ACC112 (cell line): ENCODE measurements around the gene PCDHA7.
"Not testable (repeated sequence)": the region's sequence is repeated elsewhere in the genome, so short reads cannot be mapped to it uniquely, and the experiment has no call there.

ENCODE experiments used
- H2AFZ ChIP-seq: fragments of 200-600 bp; sonication (generic); one replicate; pipeline ENCODE4 v1.6.0; 2017; ENCODE audit warnings: antibody characterized with exemption, low read length; ENCODE audit not compliant: unreplicated experiment
- H3K27ac ChIP-seq: fragments of 200-600 bp; sonication (generic); 2 replicates; pipeline ENCODE4 v1.5.1; 2014; ENCODE audit warnings: low read depth, mild to moderate bottlenecking, antibody characterized with exemption, low read length, moderate library complexity
- H3K27me3 ChIP-seq: fragments of 200-600 bp; sonication (generic); 2 replicates; pipeline ENCODE4 v1.6.1; 2014; ENCODE audit warnings: mild to moderate bottlenecking, antibody characterized with exemption, low read length, moderate library complexity, mixed read lengths; ENCODE audit not compliant: insufficient read depth
- H3K36me3 ChIP-seq: fragments of 200-600 bp; sonication (generic); 2 replicates; pipeline ENCODE4 v1.6.1; 2016; ENCODE audit warnings: mild to moderate bottlenecking, antibody characterized with exemption, low read length, moderate library complexity, mixed read lengths; ENCODE audit not compliant: insufficient read depth
- H3K4me1 ChIP-seq: fragments of 200-600 bp; sonication (generic); one replicate; pipeline ENCODE4 v1.6.1; 2016; ENCODE audit warnings: low read length, mixed read lengths; ENCODE audit not compliant: insufficient read depth, unreplicated experiment, control insufficient read depth
- H3K4me3 ChIP-seq: fragments of 200-600 bp; sonication (generic); 2 replicates; pipeline ENCODE4 v1.5.1; 2014; ENCODE audit warnings: mild to moderate bottlenecking, low read depth, low read length
- H3K79me2 ChIP-seq: fragments of 200-600 bp; sonication (generic); one replicate; pipeline ENCODE4 v1.6.0; 2016; ENCODE audit warnings: low read length; ENCODE audit not compliant: control insufficient read depth, unreplicated experiment, insufficient read depth

The PCDHA7 gene

DNA sequence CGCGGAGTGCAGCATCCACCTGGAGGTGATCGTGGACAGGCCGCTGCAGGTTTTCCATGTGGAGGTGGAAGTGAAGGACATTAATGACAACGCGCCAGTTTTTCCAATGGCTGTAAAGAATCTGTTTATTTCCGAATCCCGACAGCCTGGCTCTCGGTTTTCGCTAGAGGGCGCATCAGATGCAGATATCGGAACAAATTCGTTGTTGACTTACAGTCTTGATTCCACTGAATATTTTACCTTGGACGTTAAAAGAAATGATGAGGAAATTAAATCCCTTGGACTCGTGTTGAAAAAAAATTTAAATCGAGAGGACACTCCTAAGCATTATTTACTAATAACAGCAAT is 32.6 kb upstream of the PCDHA7 start:
- Histone ChIP-seq H3K4me1 (no peaks in the 10 kb centered on the region), H2AFZ (no peak overlapping the region), H3K36me3 (no peaks in the 10 kb centered on the region), H3K27me3 (peaks cover 5% of the 10 kb centered on the region; the same call in 1 of the 2 replicates), H3K4me3 (peak overlapping the region; percentile 56; the same call in 1 of the 2 replicates), H3K79me2 (no peaks in the 10 kb centered on the region), H3K27ac (no peak overlapping the region)

DNA sequence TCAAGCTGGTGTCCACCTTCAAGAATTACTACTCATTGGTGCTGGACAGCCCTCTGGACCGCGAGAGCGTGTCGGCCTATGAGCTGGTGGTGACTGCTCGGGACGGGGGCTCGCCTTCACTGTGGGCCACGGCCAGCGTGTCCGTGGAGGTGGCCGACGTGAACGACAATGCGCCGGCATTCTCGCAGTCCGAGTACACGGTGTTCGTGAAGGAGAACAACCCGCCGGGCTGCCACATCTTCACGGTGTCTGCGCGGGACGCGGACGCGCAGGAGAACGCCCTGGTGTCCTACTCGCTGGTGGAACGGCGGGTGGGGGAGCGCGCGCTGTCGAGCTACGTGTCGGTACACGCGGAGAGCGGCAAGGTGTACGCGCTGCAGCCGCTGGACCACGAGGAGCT is 31.7 kb upstream of the PCDHA7 start:
- H3K4me3 ChIP-seq, H3K36me3 ChIP-seq, H3K27ac ChIP-seq, H3K27me3 ChIP-seq, H3K4me1 ChIP-seq, H3K79me2 ChIP-seq, H2AFZ ChIP-seq: not testable (repeated sequence)

DNA sequence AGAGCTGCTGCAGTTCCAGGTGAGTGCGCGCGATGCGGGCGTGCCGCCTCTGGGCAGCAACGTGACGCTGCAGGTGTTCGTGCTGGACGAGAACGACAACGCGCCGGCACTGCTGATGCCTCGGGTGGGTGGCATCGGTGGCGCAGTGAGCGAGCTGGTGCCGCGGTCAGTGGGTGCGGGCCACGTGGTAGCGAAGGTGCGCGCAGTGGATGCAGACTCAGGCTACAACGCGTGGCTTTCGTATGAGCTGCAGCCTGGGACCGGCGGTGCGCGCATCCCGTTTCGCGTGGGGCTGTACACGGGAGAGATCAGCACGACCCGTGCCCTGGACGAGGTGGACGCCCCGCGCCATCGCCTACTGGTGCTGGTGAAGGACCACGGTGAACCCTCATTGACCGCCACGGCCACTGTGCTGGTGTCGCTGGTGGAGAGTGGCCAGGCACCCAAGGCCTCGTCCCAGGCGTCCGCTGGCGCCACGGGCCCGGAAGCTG is 31.2 kb upstream of the PCDHA7 start:
- H2AFZ ChIP-seq: no peak overlapping the region
- H3K36me3 ChIP-seq: no peaks in the 10 kb centered on the region
- H3K27me3 ChIP-seq: peaks cover 7% of the 10 kb centered on the region; the same call in 1 of the 2 replicates
- H3K4me3 ChIP-seq: no peak overlapping the region
- H3K79me2 ChIP-seq: no peaks in the 10 kb centered on the region
- no peaks in the 10 kb centered on the region for H3K4me1 ChIP-seq
- no peak overlapping the region for H3K27ac ChIP-seq

DNA sequence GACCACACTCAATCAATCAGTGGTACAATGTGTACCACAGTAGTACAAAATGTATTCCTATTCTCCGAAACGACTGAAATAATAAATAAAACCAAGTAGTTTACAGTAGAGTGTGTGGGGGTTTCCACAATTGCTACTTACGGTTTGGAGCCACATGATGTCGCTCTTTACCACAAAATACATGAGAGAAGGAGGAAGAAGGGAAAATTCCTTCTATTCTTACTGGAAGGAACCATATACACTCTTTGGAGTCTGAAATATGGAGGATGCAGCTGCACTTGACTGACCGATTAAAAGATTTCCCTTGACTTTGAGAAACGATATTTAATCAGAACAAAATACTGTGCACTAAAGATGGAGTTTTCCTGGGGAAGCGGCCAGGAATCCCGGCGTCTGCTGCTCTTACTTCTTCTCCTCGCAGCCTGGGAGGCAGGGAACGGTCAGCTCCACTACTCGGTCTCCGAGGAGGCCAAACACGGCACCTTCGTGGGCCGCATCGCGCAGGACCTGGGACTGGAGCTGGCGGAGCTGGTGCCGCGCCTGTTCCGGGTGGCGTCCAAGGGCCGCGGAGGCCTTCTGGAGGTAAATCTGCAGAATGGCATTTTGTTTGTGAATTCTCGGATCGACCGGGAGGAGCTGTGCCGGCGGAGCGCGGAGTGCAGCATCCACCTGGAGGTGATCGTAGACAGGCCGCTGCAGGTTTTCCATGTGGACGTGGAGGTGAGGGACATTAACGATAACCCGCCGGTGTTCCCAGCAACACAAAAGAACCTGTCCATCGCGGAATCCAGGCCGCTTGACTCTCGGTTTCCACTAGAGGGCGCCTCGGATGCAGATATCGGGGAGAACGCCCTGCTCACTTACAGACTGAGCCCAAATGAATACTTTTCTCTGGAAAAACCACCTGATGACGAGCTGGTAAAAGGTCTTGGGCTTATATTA is 27.0 kb upstream of the PCDHA7 start, which contains the start of gene PCDHA4:
Gene PCDHA4, plus strand, starts transcription at position 235 of the 942 bp plus-strand sequence.
- Histone ChIP-seq H3K27ac (no peak within 1 kb of the TSS), H2AFZ (no peak within 1 kb of the TSS), H3K27me3 (peaks cover 7% of the 10 kb centered on the region; the same call in 1 of the 2 replicates), H3K4me3 (no peak within 1 kb of the TSS), H3K36me3 (no peaks in the 10 kb centered on the region), H3K4me1 (no peaks in the 10 kb centered on the region), H3K79me2 (no peaks in the 10 kb centered on the region)

DNA sequence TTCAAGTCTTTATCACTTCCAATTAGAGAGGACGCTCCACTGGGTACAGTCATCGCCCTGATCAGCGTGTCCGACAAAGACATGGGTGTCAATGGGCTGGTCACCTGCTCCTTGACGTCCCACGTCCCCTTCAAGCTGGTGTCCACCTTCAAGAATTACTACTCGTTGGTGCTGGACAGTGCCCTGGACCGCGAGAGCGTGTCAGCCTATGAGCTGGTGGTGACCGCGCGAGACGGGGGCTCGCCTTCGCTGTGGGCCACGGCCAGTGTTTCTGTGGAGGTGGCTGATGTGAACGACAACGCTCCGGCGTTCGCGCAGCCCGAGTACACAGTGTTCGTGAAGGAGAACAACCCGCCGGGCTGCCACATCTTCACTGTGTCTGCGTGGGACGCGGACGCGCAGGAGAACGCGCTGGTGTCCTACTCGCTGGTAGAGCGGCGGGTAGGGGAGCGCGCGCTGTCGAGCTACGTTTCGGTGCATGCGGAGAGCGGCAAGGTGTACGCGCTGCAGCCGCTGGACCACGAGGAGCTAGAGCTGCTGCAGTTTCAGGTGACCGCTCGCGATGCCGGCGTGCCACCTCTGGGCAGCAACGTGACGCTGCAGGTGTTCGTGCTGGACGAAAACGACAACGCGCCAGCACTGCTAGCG is 25.7 kb upstream of the PCDHA7 start:
- H3K4me3 ChIP-seq, H2AFZ ChIP-seq, H3K79me2 ChIP-seq, H3K27me3 ChIP-seq, H3K27ac ChIP-seq, H3K36me3 ChIP-seq, H3K4me1 ChIP-seq: not testable (repeated sequence)

DNA sequence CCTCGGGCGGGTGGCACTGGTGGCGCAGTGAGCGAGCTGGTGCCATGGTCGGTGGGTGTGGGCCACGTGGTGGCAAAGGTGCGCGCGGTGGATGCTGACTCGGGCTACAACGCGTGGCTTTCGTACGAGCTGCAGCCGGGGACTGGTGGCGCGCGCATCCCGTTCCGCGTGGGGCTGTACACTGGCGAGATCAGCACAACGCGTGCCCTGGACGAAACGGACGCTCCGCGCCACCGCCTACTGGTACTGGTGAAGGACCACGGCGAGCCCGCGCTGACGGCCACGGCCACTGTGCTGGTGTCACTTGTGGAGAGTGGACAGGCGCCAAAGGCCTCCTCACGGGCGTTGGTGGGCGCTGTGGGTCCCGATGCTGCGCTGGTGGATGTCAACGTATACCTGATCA is 25.2 kb upstream of the PCDHA7 start:
- Histone ChIP-seq H2AFZ (no peak overlapping the region), H3K36me3 (no peaks in the 10 kb centered on the region), H3K4me1 (no peaks in the 10 kb centered on the region), H3K4me3 (no peak overlapping the region), H3K27ac (no peak overlapping the region), H3K79me2 (no peaks in the 10 kb centered on the region), H3K27me3 (peaks cover 7% of the 10 kb centered on the region; the same call in 1 of the 2 replicates)

DNA sequence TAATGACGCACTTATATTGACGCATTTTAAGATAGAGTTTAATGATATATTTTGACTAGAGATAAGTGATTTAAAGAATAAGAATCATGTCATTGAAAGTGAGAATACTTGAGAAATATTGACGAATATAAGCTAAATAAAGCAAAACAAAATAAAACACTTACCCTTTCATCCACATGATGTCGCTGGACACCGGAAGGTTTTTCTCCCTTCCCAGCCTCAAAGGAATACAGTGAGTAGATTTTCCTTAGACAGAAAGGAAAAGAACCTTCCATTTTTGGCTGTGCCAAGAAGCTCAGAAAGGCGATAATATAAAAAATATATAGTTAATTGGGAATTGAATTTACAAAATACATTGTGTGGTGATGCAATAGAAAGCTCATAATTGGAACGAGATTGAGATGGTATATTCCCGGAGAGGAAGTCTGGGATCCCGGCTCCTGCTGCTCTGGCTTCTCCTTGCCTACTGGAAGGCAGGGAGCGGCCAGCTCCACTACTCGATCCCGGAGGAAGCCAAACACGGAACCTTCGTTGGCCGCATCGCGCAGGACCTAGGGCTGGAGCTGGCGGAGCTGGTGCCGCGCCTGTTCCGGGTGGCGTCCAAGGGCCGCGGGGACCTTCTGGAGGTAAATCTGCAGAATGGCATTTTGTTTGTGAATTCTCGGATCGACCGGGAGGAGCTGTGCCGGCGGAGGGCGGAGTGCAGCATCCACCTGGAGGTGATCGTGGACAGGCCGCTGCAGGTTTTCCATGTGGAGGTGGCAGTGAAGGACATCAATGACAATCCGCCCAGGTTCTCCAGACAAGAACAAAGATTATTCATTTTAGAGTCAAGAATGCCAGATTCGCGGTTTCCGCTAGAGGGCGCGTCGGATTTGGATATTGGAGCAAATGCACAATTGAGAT is 12.4 kb upstream of the PCDHA7 start, which contains the start of gene PCDHA5:
Gene PCDHA5, plus strand, starts transcription at position 239 of the 906 bp plus-strand sequence.
- Histone ChIP-seq H3K36me3 (no peaks in the 10 kb centered on the region), H3K79me2 (no peaks in the 10 kb centered on the region), H3K4me3 (no peak within 1 kb of the TSS), H3K27me3 (no peaks in the 10 kb centered on the region; the same call in 1 of the 2 replicates), H2AFZ (no peak within 1 kb of the TSS), H3K27ac (no peak within 1 kb of the TSS), H3K4me1 (no peaks in the 10 kb centered on the region)

DNA sequence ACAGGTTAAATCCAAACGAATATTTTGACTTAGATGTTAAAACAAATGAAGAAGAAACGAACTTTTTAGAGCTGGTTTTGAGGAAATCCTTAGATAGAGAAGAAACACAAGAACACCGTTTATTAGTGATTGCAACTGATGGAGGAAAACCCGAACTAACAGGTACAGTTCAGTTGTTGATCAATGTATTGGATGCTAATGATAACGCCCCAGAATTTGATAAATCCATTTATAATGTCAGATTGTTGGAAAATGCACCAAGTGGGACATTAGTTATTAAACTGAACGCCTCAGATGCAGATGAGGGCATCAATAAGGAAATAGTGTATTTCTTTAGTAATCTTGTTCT is 11.8 kb upstream of the PCDHA7 start:
- Histone ChIP-seq H3K79me2 (no peaks in the 10 kb centered on the region), H3K36me3 (no peaks in the 10 kb centered on the region), H2AFZ (no peak overlapping the region), H3K27ac (no peak overlapping the region), H3K4me1 (no peaks in the 10 kb centered on the region), H3K4me3 (no peak overlapping the region), H3K27me3 (no peaks in the 10 kb centered on the region; the same call in 1 of the 2 replicates)

DNA sequence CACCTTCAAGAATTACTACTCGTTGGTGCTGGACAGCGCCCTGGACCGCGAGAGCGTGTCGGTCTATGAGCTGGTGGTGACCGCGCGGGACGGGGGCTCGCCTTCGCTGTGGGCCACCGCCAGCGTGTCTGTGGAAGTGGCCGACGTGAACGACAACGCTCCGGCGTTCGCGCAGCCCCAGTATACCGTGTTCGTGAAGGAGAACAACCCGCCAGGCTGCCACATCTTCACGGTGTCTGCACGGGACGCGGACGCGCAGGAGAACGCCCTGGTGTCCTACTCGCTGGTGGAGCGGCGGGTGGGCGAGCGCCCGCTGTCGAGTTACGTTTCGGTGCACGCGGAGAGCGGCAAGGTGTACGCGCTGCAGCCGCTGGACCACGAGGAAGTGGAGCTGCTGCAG is 11.1 kb upstream of the PCDHA7 start:
- not testable (repeated sequence) for H3K4me3 ChIP-seq, H3K27ac ChIP-seq, H3K27me3 ChIP-seq, H3K4me1 ChIP-seq, H3K79me2 ChIP-seq, H2AFZ ChIP-seq, H3K36me3 ChIP-seq

DNA sequence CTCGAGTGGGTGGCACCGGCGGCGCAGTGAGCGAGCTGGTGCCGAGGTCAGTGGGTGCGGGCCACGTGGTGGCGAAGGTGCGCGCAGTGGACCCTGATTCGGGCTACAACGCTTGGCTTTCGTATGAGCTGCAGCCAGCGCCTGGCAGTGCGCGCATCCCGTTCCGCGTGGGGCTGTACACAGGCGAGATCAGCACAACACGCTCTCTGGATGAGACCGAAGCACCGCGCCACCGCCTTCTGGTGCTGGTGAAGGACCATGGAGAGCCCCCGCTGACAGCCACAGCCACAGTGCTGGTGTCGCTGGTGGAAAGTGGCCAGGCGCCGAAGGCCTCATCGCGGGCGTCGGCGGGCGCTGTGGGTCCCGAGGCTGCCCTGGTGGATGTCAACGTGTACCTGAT is 10.6 kb upstream of the PCDHA7 start:
- Histone ChIP-seq H2AFZ (no peak overlapping the region), H3K79me2 (no peaks in the 10 kb centered on the region), H3K27me3 (no peaks in the 10 kb centered on the region; the same call in 1 of the 2 replicates), H3K4me1 (no peaks in the 10 kb centered on the region), H3K27ac (no peak overlapping the region), H3K4me3 (no peak overlapping the region), H3K36me3 (no peaks in the 10 kb centered on the region)
